HG03558 (cell line): ENCODE results near the gene KCND3.

Source experiments
- ATAC-seq: cut with Tn5 transposase; IDR thresholded peaks from one replicate; pipeline ENCODE4 v1.9.1; 2021; ENCODE audit warnings: moderate number of reproducible peaks; ENCODE audit not compliant: unreplicated experiment; ENCODE audit errors: extremely low read depth

The KCND3 gene

GRCh38 chr1:111961773-111962565, 27.5 kb downstream of the KCND3 start:
- ATAC-seq: no peak

GRCh38 chr1:111961016-111961415, 28.5 kb downstream of the KCND3 start:
- no peak for ATAC-seq

- ATAC-seq: no peak
Observed at GRCh38 chr1:111959436-111959835, 30.0 kb downstream of the KCND3 start.

GRCh38 chr1:111958851-111959250, 30.6 kb downstream of the KCND3 start:
- no peak for ATAC-seq

GRCh38 chr1:111958075-111958474, 31.4 kb downstream of the KCND3 start:
- no peak for ATAC-seq

GRCh38 chr1:111956155-111956771, 33.2 kb downstream of the KCND3 start:
- no peak for ATAC-seq

- no peak for ATAC-seq
Observed at GRCh38 chr1:111955755-111956154, 33.7 kb downstream of the KCND3 start.

GRCh38 chr1:111953797-111954196, 35.7 kb downstream of the KCND3 start:
- no peak for ATAC-seq

GRCh38 chr1:111952125-111952657, 37.3 kb downstream of the KCND3 start:
- ATAC-seq: no peak

GRCh38 chr1:111948209-111949171, 41.0 kb downstream of the KCND3 start:
- ATAC-seq: no peak

- ATAC-seq: no peak
Observed at GRCh38 chr1:111943846-111944749, 45.4 kb downstream of the KCND3 start.

- no peak for ATAC-seq
Observed at GRCh38 chr1:111943066-111943465, 46.4 kb downstream of the KCND3 start.

- ATAC-seq: no peak
Observed at GRCh38 chr1:111938536-111938935, 50.9 kb downstream of the KCND3 start.

GRCh38 chr1:111938123-111938522, 51.3 kb downstream of the KCND3 start:
- ATAC-seq: no peak

- no peak for ATAC-seq
Observed at GRCh38 chr1:111937147-111937725, 52.2 kb downstream of the KCND3 start.

GRCh38 chr1:111934106-111934852, 55.2 kb downstream of the KCND3 start:
- ATAC-seq: no peak

- no peak for ATAC-seq
Observed at GRCh38 chr1:111930356-111930755, 59.1 kb downstream of the KCND3 start.

GRCh38 chr1:111928531-111928930, 60.9 kb downstream of the KCND3 start:
- ATAC-seq: no peak
